Stimulated activated CD8-positive, alpha-beta memory T cell treated with anti-CD3 and anti-CD28 coated beads, Interleukin-4, amount 100 ng/mL, for 24 hours (primary cell): ENCODE measurements around the gene NAT14.
A peak's percentile ranks its signal among the peaks of the same experiment; 100 is the strongest.
"Not testable (repeated sequence)": the region's sequence is repeated elsewhere in the genome, so short reads cannot be mapped to it uniquely, and the experiment has no call there.

ENCODE experiments used
- DNase-seq: peaks from one replicate; pipeline ENCODE4 v3.0.0-alpha.2; 2020; ENCODE audit warnings: low read depth

Gene NAT14

DNA sequence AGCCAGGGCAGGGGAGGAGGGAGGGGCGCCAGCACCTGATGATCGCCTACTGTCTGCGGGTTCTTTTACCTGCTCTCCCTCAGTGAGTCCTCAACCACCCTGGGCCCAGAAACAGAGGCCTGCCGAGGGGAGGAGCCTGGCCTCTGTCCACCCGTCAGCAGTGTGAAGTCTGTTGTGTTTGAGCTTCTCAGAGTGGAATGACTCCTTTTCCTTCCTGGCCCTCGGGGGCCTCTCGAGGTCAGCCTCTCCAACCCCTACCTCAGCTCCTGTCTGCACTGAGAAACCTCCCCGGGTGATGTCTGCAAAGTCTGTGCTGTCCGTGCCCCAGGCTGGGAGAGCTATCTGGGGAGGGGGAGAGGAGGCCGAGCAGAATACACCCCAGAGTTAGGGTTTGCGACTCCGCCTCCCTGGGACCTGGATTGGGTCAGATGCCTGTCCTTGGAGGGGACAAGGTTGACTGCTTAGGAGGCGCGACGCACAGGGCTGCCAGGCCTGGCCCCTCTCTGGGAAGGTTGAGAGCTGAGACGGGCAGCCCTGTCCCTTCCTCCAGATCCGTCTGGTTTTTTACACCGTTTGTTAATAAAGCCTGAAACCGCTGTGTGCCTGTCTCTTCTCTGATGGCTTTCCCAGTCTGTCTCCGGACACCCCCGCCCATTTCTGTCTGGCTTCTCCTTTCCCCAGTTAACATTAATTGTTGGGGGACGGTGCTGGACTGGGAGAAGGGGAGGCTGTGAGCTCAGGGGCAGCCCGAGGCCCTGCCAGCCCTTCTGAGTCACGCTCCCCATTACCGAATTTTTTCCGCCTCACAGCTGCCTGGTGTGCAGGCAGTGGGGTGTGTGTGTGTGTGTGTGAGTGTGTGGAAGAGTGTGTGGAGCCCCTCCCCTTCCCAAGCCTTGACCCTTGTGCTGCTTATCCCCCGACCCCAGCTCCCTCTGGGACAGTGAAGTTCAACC is 2.3 kb downstream of the NAT14 start:
- peak; percentile 25 for DNase-seq

DNA sequence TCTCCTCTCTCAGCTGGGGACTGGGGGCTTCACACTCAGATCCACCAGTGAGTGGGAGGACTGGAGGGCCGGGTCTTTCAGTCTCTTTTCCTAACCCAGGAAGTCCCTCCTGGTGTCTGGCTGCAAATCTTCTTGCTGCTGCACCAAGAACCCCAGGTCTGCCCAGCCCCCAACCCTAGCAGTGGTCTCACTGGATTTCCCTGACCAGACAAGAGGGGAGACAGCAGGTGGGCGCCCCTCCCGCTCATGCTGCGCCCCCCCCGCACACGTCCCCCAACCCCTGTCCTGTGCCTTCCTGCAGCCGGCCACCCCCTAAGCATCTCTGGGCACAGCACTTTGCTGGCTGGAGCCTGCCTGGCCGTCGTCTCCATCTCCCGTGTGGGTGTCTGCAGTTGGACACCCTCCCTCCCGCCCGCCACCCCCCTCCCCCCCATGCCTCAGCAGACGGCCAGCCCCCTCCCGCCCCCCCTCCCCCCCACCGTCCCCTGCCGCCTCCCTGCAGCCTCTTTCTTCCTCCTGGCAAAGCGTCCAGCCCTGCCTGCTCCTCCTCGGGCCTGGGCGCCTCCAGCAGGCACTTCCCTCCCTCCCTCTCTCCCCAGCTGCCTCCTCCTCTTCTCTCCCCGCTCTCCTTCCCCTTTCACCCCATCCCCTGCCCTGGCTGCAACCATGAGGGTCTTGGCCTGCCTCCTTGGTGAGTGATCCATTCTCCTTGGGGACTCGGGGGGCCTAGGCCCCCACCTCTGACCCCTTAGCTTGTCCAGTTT is 3.1 kb downstream of the NAT14 start, which contains the start of gene SSC5D:
Gene SSC5D, plus strand, starts transcription at position 513 of the 764 bp plus-strand sequence. Its CDS starts 154 bp downstream, at position 667.
- DNase-seq: no peak

DNA sequence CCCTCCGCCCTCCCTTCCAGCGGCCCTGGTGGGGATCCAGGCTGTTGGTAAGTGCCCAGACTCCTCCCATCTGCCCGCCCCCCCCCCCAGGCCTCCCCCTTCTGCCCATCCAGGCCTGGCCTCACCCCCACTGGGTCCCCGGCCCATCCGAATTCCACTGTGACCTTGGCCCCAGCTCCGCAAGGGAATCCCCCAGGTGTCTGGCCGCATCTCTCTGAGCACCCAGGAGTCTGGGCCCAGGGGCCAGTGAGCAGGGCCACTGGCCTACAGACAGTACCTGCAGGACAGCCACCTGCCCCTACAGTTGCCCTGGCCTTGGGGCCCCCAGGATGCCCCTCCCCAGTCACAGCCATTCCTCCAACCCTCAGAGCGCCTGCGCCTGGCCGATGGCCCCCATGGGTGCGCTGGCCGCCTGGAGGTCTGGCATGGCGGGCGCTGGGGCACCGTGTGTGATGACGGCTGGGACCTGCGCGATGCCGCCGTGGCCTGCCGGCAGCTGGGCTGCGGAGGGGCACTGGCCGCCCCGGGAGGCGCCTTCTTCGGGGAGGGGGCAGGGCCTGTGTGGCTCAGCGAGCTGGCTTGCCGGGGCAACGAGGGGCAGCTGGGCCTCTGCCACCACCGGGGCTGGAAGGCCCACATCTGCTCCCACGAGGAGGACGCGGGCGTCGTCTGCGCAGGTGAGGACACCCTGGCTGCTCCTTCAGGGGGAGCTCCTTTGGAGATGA is 4.2 kb downstream of the NAT14 start:
- DNase-seq: no peak

DNA sequence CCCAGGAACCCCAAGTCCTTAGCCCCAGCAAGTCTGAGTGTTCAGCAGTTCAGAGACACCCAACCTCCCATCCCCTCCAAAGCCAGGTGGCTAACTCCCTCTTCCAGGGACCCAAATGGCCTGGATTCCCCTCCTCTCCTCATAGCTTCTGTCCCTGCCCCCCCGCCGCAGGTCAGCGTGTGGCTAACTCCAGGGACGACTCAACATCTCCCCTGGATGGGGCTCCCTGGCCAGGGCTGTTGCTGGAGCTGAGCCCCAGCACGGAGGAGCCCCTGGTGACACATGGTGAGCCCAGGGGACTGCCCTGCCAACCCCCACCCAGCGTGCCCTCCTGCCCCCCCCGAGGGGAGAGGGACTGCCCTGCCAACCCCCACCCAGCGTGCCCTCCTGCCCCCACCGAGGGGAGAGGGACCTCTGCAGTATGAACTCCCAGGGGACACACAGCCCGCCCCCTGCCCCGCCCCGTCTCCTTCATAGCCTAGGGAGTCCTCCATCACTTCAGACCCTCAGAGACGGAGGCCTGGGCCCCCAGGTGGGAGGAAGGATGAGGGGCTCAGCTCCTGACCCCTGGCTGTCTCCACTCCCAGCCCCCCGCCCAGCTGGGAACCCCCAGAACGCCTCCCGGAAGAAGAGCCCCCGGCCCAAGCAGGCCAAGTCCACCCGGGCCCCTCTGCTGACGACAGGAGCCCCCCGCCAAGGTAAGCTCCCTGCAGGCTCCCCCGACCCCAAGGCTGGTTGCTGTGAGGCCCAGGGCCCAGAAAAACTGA is 4.9 kb downstream of the NAT14 start:
- DNase-seq: no peak

DNA sequence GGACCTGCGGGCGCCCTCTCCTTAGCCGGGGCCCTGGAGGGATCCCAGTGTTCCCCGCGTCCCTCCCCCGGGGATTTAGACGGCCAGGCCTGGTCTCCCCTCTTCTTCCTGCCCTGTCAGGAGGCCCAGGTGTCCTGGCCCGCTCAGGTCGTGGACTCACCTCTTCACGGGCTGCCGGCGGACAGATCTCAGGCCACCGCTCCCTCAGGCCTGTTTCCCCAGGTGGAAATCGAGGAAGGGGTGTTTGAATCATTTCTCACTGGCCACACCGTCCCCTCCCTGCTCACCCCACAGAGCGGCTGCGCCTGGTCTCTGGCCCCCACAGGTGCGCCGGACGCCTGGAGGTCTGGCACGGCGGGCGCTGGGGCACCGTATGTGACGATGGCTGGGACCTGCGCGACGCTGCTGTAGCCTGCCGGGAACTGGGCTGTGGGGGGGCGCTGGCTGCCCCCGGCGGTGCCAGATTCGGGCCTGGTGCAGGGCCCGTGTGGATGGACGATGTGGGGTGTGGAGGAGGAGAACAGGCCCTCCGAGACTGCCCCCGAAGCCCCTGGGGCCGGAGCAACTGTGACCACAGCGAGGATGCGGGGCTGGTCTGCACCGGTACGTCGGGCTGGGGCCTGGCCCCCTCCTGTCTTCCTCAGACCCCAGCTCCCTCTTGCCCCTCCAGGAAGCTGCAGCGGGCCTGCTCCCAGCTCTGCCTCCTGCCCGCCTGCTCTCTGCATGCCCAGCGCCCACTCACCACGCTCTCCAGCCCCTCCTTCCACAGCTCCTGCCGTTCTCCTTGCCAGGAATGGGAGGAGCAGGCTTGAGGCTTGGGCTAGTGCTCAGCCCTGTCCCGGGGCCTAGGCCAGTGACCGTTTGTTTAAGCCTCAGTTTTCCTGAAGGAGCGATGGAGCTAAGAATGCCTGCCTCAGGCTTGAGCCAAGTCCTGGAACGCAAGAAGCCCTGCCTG is 5.8 kb downstream of the NAT14 start:
- DNase-seq: no peak

DNA sequence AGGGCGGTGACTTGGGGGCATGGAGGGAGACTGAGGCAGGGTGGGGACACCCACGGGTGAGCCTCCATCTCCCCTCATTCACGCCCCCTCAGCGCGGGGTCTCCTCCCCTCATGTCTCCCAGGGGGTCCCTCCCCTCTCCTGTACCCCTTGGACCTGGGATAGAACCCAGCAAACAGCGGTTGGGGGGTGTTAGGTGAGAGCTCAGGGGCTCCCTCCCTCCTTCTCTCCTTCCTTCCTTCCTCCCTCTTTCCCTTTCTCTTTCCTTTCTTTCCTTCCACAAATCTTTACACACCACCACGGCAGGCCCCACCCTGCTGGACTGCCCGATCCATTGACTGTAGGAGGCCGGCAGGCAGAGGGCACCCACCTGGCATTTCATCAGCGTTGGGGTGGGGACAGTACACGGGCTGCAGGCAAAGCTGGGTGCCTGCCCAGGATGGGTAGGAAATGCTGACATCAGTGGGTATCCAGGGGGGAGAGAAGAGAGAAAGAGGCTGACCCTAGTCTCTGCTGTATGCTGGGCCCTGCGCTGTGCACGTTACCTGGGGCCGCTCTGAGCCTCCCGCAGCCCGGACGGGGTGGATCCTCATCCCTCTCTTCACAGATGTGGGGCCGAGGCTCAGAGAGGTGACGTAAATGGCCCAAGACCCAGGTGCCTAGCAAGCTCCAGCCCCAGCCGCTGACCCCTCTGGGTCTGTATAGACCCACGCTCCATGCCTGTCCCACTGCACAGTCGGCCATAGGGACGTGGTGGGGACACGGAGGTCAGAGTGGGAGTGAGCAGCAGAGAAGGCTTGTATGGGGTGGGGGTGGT is 6.8 kb downstream of the NAT14 start:
- DNase-seq: no peak

DNA sequence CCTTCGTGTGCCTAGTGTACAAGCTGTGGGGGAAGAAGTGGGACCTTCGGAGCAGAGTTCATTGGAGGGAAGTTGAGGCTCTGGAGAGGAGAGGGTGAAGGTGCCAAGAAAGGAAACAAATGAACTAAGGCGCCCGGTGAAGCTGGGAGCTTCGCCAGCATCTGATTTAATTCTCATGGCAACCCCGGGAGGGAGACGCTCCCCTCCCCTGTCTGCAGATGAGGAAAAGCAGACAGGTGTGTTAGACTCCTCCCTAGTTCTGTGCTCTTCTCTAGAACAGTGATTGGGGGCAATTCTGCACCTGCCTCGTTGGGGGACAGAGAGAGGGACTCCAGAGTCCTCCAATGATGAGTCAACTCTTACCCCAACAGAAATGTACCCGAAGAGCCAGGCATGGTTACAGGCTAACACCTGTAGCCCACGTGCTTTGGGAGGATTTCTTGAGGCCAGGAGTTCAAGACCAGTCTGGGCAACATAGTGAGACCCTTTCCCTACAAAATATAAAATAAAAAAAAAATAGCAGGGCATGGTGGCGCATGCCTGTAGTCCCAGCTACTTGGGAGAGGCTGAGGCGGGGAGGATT is 7.5 kb downstream of the NAT14 start:
- DNase-seq: no peak

DNA sequence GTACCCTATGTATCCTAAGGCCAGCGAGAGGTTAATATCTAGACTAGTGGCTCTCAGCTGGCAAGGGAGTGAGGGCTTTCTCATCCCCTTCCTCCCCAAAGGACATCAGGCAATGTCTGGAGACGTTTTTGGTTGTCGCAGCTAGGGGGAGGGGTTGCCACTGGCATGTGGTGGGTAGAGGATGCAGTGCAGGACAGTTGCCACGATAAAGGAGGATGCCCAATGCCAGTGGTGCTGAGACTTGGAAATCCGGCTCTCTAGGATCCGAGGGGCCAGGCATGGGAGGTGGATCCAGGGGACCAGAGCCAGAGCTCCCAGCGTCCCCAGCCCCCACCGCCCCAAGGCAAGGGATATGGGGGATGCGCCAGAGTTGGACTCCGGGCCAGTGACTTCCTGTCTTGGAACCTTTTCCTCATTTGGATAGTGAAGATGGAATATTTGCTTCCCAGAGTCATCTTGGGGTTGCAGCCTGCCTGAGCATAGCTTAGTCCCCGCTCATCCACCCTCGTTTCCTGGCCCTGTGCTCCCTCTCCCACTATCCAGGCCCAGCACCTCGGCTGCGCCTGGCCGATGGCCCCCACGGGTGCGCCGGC is 8.2 kb downstream of the NAT14 start:
- no peak for DNase-seq

DNA sequence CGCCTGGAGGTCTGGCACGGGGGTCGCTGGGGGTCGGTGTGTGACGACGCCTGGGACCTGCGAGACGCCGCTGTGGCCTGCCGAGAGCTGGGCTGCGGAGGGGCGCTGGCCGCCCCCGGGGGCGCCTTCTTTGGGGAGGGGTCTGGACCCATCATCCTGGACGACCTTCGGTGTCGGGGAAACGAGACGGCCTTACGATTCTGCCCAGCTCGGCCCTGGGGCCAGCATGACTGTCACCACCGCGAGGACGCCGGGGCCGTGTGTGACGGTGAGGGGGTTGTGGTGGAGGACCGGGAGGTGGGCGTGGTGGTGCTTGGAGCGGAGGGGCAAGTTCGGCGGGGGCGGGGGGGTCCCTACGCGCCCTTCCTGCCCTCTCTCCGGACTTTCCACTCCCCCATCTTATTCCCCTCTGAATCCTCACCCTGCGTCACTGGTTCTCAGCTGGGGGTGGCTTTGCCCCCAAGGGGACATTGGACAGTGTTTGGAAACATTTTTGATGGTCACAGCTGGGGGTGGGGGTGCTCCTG is 8.7 kb downstream of the NAT14 start:
- no peak for DNase-seq

DNA sequence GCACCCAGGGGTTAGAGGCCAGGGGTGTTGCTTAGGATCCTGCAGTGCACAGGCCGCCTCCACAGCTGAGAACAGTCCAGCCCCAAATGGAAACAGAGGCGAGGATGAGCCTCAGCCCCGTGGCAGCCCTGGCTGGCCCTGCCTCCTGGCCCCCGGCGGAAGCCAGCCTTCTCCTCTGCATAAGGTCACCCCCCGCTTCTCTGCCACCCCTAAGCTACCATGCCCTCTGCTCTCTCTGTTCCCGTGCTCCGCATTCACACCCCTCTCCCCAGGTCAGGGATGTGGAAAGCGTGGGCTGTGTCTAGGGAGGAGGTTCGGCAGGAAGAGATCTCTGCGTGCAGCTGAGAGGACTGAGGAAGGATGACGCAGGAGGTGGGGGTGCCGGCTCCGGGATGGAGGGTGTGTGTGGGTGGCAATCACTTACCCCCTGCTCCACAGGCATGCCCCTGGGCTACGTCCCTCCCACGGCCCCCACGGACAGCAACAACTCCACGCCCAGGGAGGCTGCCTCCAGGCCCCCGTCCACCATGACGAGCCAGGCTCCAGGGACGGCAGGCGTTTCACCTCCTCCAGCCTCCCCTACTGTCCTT is 9.3 kb downstream of the NAT14 start:
- no peak for DNase-seq

DNA sequence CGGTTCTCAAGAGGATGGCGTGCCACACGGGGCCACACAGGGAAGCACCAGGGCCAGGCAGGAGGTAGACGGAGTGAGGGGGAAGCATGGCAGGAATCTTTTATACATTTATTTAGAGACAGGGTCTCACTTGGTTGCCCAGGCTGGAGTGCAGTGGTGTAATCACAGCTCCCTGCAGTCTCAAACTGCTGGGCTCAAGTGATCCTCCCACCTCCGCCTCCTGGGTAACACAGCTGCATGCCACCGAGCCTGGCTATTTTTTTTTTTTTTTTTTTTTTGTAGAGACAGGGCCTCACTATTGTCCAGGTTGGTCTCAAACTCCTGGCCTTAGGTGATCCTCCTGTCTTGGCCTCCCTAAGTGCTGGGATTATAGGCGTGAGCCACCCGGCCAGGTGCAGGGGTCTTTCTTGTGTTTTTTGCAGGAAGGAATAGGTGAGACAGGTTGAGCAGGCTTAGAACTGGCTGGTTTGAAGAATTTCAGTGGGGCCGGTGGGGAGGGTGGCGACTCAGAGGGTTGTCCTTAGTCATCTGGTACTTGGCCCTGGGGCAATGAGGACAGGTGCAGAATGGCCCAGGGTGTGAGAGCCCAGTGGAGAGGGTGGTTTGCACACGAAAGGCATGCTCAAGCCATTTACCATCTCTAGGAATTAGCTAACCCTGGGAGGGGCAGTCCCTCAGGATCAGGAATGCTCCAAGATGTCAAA is 10.8 kb downstream of the NAT14 start:
- DNase-seq: no peak

DNA sequence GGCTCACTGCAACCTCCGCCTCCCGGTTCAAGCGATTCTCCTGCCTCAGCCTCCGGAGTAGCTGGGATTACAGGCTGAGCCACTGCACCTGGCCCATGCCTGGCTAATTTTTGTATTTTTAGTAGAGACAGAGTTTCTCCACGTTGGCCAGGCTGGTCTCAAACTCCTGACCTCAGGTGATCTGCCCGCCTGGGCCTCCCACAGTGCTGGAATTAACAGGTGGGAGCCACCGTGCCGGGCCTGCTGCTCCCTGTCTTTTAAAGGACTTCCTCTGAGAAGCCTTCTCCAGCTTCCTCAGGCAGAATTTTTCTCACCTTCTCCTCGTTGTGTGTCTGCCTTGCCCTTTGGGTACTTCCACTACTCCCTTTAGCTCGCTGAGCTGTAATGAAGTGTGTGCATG is 11.8 kb downstream of the NAT14 start:
- DNase-seq: not testable (repeated sequence)

DNA sequence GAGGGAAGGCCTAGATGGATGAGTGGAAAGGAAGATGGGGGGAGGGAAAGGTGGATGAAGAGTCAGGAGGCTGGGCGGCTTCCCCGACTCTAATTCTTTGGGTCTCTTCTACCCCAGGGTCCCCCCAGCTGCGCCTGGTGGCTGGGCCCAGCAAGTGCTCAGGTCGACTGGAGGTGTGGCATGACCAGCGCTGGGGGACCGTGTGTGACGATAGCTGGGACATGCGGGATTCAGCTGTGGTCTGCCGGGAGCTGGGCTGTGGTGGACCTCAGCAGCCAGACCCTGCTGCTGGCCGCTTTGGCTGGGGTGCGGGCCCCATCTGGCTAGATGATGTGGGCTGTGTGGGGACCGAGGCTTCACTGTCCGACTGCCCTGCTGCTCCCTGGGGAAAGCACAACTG is 12.8 kb downstream of the NAT14 start:
- no peak for DNase-seq

DNA sequence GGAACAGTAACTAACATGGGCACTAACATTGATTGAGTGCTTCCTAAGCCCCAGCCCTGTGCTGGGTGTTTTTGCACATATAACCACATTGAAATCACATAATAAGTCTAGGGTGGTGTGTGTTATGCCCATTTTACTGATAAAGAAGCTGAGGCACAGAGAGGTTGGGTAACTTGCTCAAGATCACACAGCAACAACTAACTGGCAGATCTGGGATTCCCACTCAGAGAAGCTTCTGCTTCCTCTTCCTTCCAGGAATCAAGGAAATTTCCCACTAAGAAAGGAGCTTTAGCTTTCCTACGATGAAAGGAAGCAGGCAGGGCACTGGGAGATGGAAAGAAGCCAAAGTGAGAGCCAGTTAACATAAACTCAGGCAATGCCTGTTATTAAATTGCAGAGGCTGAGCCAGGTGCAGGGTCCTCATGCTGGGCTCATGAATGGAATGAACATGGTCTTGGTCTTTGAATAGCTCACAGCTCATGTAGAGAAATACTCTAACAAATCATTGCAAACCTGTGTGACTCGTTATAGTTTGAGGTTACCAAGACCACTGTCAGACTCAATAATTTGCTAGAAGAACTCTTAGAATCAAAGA is 13.4 kb downstream of the NAT14 start:
- DNase-seq: no peak

DNA sequence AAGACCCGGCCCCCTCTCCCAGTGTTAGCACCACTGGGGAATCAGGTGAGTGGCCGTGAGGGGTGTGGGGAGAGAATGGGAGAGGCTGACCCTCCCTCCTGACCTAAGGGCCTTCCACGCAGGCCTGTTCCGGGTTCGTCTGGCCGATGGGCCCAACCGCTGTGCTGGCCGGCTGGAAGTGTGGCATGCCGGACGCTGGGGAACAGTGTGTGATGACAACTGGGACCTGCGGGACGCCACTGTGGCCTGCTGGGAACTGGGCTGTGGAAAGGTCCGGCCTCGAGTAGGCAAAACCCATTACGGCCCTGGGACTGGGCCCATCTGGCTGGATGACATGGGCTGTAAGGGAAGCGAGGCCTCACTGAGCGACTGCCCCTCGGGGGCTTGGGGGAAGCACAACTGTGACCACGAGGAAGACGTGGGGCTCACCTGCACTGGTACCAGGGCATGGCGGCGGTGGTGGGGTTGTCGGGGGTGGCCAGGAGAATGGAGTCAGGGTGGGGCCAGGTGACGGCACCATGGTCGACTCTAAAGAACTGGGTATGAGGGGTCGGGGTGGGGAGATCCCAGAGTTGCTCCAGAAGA is 15.5 kb downstream of the NAT14 start:
- DNase-seq: no peak

DNA sequence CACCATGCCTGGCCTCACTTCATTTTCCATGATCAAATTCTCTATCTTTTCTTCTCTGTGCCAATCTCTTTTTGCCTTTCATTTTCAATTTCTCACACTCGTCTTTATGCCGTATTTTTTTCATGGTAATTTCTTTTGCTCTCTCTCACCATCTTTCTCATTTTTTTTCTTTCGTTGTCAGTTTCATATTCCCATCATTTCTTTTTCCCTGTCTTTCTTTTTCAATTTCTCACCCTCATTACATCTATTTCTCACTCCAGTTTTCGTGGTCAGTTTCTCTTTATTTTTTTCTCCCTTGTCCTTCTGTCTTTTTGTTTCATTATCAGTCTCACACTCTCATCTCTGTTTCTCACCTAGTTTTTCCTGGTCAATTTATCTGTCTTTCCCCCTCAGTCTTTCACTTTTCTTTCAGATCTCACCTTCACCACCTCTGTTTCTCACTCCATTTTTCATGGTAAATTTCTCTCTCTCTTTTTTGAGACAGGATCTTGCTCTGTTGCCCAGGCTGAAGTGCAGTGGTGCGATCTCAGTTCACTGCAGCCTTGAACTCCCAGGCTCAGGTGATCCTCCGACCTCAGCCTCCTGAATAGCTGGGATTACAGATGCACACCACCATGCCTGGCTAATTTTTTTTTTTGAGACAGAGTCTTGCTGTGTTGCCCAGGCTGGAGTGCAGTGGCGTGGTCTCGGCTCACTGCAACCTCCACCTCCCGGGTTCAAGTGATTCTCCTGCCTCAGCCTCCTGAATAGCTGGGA is 17.4 kb downstream of the NAT14 start:
- no peak for DNase-seq
